ENCODE data around the gene HSP90B1.

The HSP90B1 gene

DNA sequence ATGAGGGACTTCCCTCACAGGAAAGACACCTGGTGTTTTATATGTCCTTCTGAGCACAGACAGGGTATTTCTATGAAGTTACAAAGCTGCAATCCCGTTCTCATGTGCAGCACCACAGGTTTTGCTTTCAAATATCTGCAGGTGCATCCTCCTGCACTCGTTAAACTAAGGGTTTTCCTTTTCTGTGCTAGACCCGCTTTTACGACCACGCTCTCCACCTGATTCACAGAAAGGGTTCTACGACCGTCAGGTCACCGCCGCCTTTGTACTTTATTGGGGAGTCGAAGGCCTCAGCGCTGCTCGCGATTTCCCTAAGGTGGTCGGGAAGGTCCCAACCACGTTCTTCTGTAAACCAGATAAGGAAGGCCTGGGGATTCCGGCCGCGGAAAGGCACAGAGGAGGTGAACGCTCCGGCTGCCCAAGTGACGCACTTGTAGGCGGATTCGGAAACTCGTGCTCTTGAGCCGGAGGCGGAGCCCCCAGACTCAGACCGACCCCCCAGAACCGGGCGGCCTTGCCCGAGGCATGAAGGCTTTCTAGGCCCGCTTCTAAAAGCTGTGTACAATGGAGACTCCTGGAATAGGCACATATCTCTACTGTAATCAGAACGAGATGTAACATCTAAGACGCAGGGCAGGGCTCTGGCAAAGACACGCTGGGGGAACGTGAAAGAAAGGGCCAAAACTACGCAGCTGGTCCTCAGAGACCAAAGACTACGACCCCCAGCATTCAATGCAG is 995 bp upstream of the HSP90B1 start:
- peak overlapping the region; percentile 71 for H3K4me3 ChIP-seq (ENCODE audit: low read depth, low read length)

DNA sequence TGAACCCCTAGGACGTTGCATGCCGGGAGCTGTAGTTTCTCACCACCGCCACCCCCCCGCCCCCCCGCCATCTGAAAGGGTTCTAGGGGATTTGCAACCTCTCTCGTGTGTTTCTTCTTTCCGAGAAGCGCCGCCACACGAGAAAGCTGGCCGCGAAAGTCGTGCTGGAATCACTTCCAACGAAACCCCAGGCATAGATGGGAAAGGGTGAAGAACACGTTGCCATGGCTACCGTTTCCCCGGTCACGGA is 501 bp upstream of the HSP90B1 start:
- peak overlapping the region; percentile 71 for H3K4me3 ChIP-seq (ENCODE audit: low read depth, low read length)

DNA sequence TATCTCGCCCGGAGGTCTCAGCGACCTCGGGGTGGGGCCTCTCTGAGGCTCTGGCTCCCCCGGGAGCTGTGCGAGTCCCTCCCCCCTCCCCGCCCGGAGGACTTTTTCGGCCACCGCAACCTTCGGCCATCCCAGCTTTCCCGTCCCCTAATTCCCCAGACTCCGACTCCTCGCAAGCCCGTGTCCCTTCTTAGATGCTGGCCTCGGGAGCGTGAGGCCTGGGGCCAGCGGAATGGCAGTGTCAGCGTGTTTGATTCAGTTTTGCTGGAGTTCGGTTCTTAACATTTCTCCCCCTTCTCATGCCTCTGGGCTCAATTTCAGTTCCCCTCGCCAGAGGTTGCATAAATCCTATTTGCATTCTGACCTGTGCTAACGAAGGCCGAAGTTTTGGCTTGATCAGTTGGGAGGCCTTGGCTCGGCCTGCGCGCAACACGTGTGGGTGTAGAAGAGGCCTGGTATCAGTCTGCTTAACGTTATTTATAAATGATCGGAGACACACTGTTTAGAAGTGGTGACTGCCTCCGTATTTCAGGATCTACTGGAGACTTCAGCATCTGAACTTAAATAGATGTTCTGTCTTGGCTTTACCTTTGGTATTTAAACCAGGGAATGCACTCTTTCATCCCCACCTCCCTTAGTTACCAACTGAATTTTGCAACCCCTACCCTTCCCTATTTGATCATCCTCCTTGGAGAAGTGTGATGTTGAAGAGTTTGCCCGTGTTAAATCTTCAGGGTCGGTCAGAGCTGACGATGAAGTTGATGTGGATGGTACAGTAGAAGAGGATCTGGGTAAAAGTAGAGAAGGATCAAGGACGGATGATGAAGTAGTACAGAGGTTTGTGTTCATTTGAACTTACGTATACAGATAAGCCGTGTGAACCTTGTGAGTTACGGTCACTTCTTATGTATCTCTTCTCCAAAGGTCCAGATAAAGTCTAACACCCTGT is 851 bp downstream of the HSP90B1 start:
- peak overlapping the region; percentile 97 for H3K4me3 ChIP-seq (ENCODE audit: low read depth, low read length)

DNA sequence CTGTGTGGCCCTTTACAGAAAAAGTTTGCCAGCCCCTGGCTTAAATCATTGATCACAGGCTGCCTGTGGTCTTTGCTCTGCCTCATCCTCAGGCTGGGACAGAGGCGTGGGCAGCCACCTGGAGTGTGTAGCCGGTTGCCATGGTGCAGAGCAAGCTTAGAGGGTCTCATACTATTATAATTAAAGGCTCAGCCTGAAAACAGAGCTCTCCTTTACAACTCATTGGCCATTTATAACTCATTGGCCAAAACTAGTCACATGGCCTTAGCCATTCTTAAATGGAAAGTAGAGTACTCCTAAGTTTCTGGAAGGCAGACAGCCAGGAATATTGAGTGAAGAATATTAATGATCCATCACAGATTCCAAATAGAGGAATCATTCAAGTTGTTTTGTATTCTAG is 3.0 kb downstream of the HSP90B1 start:
- no peak overlapping the region for H3K4me3 ChIP-seq (ENCODE audit: low read depth, low read length)

DNA sequence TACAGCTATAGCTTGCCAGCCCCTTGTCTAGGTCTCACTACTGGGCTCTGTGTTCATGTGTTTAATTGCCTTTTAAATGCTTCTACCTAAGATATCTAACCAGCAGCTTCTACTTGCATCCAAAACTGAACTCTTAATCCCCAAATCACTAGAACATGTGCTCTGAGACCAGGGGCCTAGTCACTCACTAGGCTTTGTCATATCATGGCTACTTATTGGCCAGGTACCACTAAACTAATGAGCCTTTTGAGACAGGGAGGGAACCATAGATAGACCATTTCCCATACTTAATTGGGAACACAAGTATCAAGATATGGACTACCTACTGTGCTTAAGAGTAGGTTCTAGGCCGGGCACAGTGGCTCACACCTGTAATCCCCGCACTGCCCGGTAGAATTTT is 6.5 kb downstream of the HSP90B1 start:
- no peak overlapping the region for H3K4me3 ChIP-seq (ENCODE audit: low read depth, low read length)

DNA sequence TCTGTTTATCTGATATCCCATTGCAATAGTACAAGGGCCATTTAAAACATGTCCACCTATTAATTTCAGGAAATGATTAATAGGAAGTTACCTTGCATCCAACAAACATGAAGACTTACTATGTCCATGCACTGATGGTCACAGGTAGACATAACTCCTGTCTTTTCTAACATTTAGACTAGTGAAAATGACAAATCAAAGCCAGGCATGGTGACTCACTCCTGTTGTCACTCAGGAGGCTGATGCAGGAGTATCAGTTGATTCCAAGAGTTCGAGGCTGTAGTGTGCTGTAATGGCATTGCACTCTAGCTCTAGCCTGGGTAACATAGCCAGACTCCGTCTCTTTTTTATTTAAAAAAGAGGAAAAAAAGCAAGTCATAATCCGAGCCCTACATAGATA is 14.8 kb downstream of the HSP90B1 start:
- no peak overlapping the region for H3K4me3 ChIP-seq (ENCODE audit: low read depth, low read length)

DNA sequence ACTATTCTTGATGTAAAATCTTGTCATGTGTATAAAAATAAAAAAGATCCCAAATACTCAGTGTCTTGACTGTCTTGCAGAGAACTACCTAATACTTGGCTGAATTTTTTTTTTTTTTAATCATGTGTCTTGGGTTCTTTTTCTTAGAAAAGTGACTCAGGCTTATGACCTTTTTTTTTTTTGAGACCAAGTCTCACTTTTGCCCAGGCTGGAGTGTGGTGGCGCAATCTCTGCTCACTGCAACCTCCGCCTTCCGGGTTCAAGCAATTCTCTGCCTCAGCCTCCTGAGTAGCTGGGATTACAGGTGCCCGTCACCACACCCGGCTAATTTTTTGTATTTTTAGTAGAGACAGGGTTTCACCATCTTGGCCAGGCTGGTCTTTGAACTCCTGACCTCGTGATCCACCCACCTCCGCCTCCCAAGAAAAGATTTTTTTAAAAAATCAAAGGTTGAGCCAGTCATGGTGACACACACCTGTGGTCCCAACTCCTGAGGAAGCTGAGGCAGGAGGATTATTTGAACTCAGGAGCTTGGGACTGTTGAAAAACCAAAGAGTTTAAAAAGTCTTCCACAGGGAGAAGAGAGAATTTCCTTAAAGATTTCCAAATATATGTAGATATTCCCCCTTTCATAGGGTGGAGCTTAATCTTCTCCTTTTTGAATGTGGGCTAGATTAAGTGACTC is 17.8 kb downstream of the HSP90B1 start:
- H3K4me3 ChIP-seq (ENCODE audit: low read depth, low read length) = no peak overlapping the region

DNA sequence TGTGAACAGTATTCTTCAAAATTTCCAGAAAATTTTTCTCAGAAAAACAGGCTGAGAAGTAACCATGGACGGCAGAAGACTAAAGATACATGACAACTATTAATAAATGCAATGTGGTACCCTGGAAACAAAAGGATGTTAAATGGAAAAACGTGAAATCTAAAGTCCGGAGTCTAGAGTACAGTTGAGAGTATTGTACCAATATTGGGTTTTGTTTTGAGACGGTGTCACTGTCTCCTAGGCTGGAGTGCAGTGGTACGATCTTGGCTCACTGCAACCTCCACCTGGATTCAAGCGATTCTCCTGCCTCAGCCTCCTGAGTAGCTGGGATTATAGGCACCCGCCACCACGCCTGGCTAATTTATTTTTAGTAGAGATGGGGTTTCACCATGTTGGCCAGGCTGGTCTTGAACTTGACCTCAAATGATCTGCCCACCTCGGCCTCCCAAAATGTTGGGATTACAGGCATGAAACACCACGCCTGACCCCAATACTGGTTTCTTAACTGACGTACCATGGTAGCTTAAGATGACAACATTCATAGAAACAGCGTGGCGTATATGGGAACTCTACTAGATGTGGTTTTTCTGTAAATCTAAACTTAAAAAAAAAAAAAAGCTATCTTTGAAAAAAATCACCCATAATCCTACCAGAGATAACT is 18.7 kb downstream of the HSP90B1 start:
- H3K4me3 ChIP-seq (ENCODE audit: low read depth, low read length) = no peak overlapping the region

DNA sequence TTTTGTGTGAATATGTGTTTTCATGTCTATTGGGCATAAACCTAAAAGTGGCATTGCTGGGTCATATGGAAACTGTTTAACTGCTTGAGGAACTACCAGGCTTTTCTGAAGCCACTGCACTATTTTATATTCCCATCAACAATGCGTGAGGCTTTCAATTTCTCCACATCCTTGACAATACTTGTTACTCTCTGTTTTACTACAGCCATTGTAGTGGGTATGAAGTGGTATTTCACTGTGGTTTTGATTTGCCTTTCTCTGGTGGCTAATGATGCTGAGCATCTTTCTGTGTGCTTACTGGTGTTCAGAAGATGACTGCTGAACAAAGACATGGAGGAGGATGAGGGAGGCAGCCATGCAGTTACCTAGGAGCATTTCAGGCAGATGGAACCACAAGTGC is 22.3 kb downstream of the HSP90B1 start:
- no peak overlapping the region for H3K4me3 ChIP-seq (ENCODE audit: low read depth, low read length)

DNA sequence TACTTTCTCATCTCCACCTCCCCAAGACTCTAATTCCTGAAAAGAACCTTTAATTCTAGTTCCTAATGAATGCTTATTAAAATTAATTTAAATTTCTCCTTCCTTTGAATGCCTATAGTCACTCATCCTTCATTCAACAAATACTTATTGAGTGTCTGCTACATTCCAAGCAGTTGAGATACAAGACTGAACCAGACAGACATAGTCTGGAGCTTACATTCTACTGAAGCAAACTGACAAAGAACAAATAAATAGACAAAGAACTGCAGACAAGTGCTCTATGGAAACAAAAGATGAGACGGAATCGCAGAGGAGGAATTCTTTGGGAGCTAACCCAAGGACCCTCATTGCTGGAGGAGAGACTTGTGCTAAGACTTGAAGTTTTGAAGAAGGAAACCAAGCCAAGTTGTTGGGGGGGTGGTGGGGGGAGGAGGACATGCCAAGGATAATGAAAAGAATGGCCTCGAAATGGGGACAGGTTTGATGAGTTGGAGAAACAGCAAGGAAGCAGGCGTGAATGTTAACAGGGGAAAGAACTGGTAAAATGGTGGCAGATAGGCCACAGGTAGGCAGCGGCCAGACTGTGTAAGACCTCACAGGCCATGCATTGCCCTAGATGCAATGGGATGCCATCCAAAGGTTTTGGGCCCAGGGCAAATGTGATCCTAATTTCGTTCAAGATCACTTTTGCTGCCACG is 25.8 kb downstream of the HSP90B1 start:
- H3K4me3 ChIP-seq (ENCODE audit: low read depth, low read length) = peak overlapping the region; percentile 99

DNA sequence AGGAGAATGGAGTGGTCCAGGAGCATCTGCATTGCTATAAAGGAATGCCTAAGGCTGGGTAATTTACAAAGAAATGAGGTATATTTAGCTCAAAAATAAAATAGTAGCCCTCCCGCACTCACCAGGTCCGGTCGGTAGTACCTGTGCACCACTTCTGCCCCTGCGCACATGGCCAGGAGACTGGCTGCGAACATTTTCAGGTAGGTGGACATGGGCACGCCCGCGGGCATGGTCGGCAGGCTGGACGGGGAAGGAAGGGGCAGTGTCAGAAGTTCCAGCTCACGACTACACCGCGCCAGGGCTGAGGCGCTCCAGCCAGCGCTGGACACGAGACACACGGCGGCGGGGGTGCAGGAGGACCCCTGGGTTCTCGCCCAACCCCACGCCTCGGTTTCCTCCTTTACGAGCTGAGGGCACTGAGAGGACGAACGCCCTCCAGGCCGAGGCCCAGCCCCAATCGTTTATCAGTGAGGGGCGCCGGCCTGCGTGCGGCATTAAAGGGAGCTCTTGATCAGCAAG is 26.4 kb downstream of the HSP90B1 start:
- peak overlapping the region; percentile 99 for H3K4me3 ChIP-seq (ENCODE audit: low read depth, low read length)

DNA sequence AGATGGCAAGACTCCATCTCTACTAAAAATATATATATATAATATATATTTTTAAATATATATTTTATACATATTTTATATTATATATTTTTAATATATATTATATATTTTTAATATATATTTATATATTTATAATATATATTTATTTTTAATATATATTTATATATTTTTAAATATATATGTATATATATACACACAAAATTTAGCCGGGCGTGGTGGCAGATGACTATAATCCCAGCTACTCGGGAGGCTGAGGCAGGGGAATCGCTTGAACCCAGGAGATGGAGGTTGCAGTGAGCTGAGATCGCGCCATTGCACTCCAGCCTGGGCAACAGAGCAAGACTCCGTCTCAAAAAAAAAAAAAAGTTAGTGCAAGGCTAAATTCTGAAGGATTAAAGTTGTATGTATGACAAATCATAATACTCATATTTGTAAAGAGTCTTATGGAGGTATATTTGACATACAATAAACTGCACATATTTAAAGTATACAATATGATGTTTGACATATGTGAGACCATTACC is 27.7 kb downstream of the HSP90B1 start:
- no peak overlapping the region for H3K4me3 ChIP-seq (ENCODE audit: low read depth, low read length)

DNA sequence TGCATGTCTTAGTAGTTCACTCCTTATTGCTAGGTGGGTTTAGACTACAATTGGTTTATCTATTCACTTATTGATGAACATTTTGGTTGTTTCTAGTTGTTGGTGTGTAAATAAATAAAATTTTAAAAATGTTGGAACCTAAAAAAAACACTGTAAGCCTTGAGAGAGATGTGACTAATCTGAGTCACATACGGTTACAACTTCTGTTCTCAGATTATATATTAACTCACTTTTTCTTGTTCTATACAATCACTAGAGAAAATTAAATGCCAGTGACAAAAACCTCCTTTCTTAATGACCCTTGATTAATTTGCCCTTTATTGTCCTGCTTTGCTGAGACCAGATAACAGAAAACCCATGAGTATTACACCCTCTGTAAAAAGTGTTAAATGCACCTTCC is 28.4 kb downstream of the HSP90B1 start:
- no peak overlapping the region for H3K4me3 ChIP-seq (ENCODE audit: low read depth, low read length)

DNA sequence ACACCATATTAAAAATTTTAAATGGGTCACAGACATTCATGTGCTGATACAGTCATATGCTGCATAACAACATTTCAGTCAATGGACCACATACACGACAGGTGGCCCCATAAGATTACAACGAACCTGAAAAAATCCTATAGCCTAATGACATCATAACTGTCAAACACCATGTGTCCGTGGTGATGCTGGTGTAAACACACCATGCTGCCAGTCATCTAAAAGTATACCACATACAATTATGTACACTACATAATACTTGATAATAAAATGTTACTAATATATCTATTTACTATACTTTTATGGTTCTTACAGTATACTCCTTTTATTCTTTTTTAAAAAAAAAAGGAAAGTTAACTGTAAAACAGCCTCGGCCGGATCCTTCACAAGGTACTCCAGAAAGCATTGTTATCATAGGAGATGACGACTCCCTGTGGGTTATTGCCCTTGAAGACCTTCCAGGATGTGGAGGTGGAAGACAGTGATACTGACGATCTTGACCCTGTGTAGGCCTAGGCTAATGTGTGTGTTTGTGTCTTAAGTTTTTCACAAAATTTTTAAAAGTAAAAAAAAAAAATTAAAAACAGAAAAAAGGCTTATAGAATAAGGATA is 30.5 kb downstream of the HSP90B1 start:
- no peak overlapping the region for H3K4me3 ChIP-seq (ENCODE audit: low read depth, low read length)

DNA sequence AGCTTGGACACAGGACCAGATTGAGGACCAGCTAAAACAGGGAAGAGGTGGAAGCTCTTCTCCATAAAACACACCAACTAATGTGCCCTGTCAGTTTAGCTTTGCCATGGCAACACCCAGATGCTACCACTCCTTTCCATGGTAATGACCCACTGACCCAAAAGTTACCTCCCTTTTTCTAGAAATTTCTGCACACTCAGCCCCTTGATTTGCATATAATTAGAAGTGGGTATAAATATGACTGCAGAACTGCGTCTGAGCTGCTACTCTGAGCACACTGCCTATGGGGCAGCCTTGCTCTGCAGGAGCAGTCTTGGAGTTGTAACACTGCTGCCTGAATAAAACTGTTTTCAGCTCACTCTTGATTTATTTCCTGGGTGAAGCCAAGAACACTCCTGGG is 32.3 kb downstream of the HSP90B1 start:
- H3K4me3 ChIP-seq (ENCODE audit: low read depth, low read length) = no peak overlapping the region

DNA sequence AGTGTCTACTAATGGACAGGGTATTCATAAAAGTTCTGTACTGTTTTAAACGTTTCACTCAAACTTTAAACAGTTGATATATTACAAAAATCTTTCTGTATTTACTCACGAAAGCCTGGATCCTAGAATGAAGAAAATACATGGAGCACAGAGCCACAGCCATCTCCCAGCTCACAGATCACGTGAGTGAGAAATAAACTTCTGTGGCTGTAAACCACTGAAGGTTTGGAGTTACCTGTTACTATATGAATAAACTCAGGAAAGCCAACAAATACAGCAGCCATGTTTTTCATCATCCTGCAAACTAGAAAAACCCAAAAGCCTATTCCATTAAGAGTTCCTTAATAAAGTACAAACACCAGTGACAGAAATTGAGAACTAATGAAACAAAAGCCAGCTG is 34.6 kb downstream of the HSP90B1 start:
- peak overlapping the region; percentile 82 for H3K4me3 ChIP-seq (ENCODE audit: low read depth, low read length)

DNA sequence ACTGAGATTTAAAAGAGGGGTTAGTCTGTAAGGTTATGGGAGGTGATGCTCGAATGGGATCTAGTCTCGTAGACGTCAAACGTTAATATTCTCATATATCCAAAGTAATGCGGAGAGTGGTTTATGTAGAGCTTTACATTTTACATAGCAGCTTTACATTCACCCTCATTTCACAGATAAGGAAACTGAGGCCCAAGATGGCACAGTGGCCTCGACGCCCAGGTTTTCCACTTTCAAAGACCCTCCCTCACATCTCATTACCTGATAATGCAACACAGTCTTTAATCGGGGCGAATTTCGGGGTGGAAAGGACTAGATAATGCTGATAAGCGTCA is 35.0 kb downstream of the HSP90B1 start:
- peak overlapping the region; percentile 82 for H3K4me3 ChIP-seq (ENCODE audit: low read depth, low read length)

DNA sequence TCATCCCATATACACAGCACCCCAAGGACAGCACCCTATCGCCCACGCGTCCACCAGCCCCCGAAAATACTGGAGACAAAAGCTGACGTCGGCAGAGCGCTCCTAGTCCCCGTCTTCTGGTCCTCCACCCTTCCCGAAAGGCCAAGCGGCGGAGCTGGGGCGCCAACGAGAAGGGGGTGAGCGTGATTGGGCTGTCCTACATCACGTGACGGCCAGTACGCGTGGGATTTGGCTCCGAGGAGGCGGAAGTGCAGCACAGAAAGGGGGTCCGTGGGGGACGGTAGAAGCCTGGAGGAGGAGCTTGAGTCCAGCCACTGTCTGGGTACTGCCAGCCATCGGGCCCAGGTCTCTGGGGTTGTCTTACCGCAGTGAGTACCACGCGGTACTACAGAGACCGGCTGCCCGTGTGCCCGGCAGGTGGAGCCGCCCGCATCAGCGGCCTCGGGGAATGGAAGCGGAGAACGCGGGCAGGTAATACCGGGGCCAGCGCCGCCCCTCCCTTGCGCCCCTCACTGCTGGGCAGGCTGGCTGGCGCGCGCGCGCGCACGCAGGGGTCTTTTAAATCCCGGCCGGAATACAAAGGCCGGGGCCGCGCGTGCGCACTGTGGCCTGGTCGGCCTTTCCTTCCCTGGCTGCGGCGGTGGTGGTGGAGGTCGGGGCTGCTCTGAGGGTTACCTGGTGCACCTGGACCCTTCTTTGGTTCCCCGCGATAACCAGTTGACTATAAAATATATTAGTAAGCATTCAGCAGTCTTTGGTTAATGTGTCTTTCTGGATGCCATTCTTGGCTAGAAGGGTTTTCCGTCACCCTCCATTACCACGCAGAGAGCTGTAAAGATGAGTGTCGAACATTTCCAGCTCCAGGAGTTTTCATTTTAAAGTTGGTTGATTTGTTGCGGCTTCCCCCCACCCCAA is 35.6 kb downstream of the HSP90B1 start, which contains the start of gene TDG:
TDG (plus strand) TSS at position 283 of the 915 bp plus-strand sequence; CDS start at position 449, 166 bp downstream.
- peak within 1 kb of the TSS; percentile 82 for H3K4me3 ChIP-seq (ENCODE audit: low read depth, low read length)

DNA sequence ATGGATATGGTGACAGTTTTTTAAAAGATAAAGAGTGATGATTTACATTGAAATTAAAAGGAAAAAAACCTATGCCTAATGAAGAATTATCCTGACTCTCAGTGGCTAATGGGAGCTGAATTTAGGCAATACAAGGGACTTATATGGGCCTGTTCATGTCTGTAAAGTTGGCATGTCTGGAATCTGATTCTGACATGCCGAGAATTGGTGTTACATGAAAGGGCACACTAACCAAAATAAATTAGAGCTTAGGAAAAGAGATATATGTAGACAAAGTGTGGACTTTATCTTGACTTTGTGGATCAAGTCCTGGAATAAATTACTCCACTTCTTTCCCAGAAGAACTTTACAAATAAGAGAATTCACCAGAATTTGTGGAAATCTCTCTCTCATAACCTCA is 36.5 kb downstream of the HSP90B1 start:
- peak overlapping the region; percentile 82 for H3K4me3 ChIP-seq (ENCODE audit: low read depth, low read length)

All from iPS-11a (cell line).